ENCODE data around the gene FIBCD1. TPM values are rescaled to one million over a fixed set of nuclear protein-coding genes. Genes with fewer than 3 reads are reported as not detected.

The FIBCD1 gene
- total RNA-seq = 1 to 10 TPM; 1.2 to 1.4 TPM
- polyA plus RNA-seq (ENCODE audit: insufficient read length in 2 of 2) = 1 to 10 TPM; 8.1 to 8.2 TPM
- long read RNA-seq, donor 1, partial matches to known transcripts = 0 of 2 reads
- long read RNA-seq, donor 1, other reads (novel, unspliced or antisense) = 0 of 2 reads
- long read RNA-seq, donor 2 = 0 reads
- long read RNA-seq, donor 3, partial matches to known transcripts = 0 of 1 reads
- long read RNA-seq, donor 3, other reads (novel, unspliced or antisense) = 0 of 1 reads
- long read RNA-seq, donor 4 = 0 reads

- WGBS (ENCODE audit: insufficient coverage) = under 1% methylated on average over 98 of the region's 98 CpGs
- peaks cover 56% of the 10 kb centered on the region for H3K27me3 ChIP-seq (ENCODE audit: control insufficient read depth, insufficient read depth, low read length)
- peaks cover 66% of the 10 kb centered on the region for H3K4me1 ChIP-seq (ENCODE audit: control insufficient read depth, insufficient read depth, low read length)
- H3K9me3 ChIP-seq (ENCODE audit: control insufficient read depth, insufficient read depth, low read length) = no peaks in the 10 kb centered on the region
- peak within 1 kb of the TSS; percentile 40 for H3K4me3 ChIP-seq (ENCODE audit: low read depth, low read length)
- no peak within 1 kb of the TSS for H3K27ac ChIP-seq (ENCODE audit: low read depth, low read length)
- H3K36me3 ChIP-seq (ENCODE audit: control insufficient read depth, insufficient read depth, low read length) = peaks cover 3% of the 10 kb centered on the region
- DNase-seq (ENCODE audit: low read depth in 4 of 6, low spot score in 6 of 6) = peak in 2 of 6 donors; percentile 59 to 73
Measured at GRCh38 chr9:130938652-130939404, at the start of gene FIBCD1. Gene FIBCD1, minus strand, starts transcription at chr9:130939247. Its CDS starts 640 bp downstream, at chr9:130938607.

- peaks cover 33% of the 10 kb centered on the region for H3K4me1 ChIP-seq (ENCODE audit: control insufficient read depth, insufficient read depth, low read length)
- no peak overlapping the region for H3K4me3 ChIP-seq (ENCODE audit: low read depth, low read length)
- DNase-seq (ENCODE audit: low read depth in 4 of 6, low spot score in 6 of 6) = no peak
- H3K27me3 ChIP-seq (ENCODE audit: control insufficient read depth, insufficient read depth, low read length) = peaks cover 3% of the 10 kb centered on the region
- 100% methylated on average over 1 of the region's 2 CpGs for WGBS (ENCODE audit: insufficient coverage)
- H3K27ac ChIP-seq (ENCODE audit: low read depth, low read length) = no peak overlapping the region
- H3K9me3 ChIP-seq (ENCODE audit: control insufficient read depth, insufficient read depth, low read length) = no peaks in the 10 kb centered on the region
- no peaks in the 10 kb centered on the region for H3K36me3 ChIP-seq (ENCODE audit: control insufficient read depth, insufficient read depth, low read length)
Measured at GRCh38 chr9:130988400-130988747, 49.3 kb upstream of the FIBCD1 start.

- peaks cover 3% of the 10 kb centered on the region for H3K27me3 ChIP-seq (ENCODE audit: control insufficient read depth, insufficient read depth, low read length)
- H3K36me3 ChIP-seq (ENCODE audit: control insufficient read depth, insufficient read depth, low read length) = no peaks in the 10 kb centered on the region
- no peak overlapping the region for H3K4me3 ChIP-seq (ENCODE audit: low read depth, low read length)
- no peak overlapping the region for H3K27ac ChIP-seq (ENCODE audit: low read depth, low read length)
- H3K4me1 ChIP-seq (ENCODE audit: control insufficient read depth, insufficient read depth, low read length) = peaks cover 33% of the 10 kb centered on the region
- 44% methylated on average over 10 of the region's 10 CpGs for WGBS (ENCODE audit: insufficient coverage)
- H3K9me3 ChIP-seq (ENCODE audit: control insufficient read depth, insufficient read depth, low read length) = no peaks in the 10 kb centered on the region
- DNase-seq (ENCODE audit: low read depth in 4 of 6, low spot score in 6 of 6) = no peak
Measured at GRCh38 chr9:130987738-130988399, 48.8 kb upstream of the FIBCD1 start.

- no peak overlapping the region for H3K4me3 ChIP-seq (ENCODE audit: low read depth, low read length)
- H3K27ac ChIP-seq (ENCODE audit: low read depth, low read length) = no peak overlapping the region
- no peak for DNase-seq (ENCODE audit: low read depth in 4 of 6, low spot score in 6 of 6)
- H3K36me3 ChIP-seq (ENCODE audit: control insufficient read depth, insufficient read depth, low read length) = no peaks in the 10 kb centered on the region
- no peaks in the 10 kb centered on the region for H3K9me3 ChIP-seq (ENCODE audit: control insufficient read depth, insufficient read depth, low read length)
- peaks cover 28% of the 10 kb centered on the region for H3K4me1 ChIP-seq (ENCODE audit: control insufficient read depth, insufficient read depth, low read length)
- 74% methylated on average over 3 of the region's 7 CpGs for WGBS (ENCODE audit: insufficient coverage)
- H3K27me3 ChIP-seq (ENCODE audit: control insufficient read depth, insufficient read depth, low read length) = peaks cover 3% of the 10 kb centered on the region
Measured at GRCh38 chr9:130987054-130987453, 48.0 kb upstream of the FIBCD1 start.

- peaks cover 3% of the 10 kb centered on the region for H3K27me3 ChIP-seq (ENCODE audit: control insufficient read depth, insufficient read depth, low read length)
- DNase-seq (ENCODE audit: low read depth in 4 of 6, low spot score in 6 of 6) = peak in 1 of 6 donors; percentile 69
- no peaks in the 10 kb centered on the region for H3K9me3 ChIP-seq (ENCODE audit: control insufficient read depth, insufficient read depth, low read length)
- no peaks in the 10 kb centered on the region for H3K36me3 ChIP-seq (ENCODE audit: control insufficient read depth, insufficient read depth, low read length)
- 56% methylated on average over 20 of the region's 24 CpGs for WGBS (ENCODE audit: insufficient coverage)
- peaks cover 27% of the 10 kb centered on the region for H3K4me1 ChIP-seq (ENCODE audit: control insufficient read depth, insufficient read depth, low read length)
- H3K4me3 ChIP-seq (ENCODE audit: low read depth, low read length) = no peak overlapping the region
- H3K27ac ChIP-seq (ENCODE audit: low read depth, low read length) = no peak overlapping the region
Measured at GRCh38 chr9:130986356-130986965, 47.4 kb upstream of the FIBCD1 start.

- 87% methylated on average over 2 of the region's 5 CpGs for WGBS (ENCODE audit: insufficient coverage)
- Histone ChIP-seq H3K27me3 (ENCODE audit: control insufficient read depth, insufficient read depth, low read length) (peaks cover 3% of the 10 kb centered on the region), H3K9me3 (ENCODE audit: control insufficient read depth, insufficient read depth, low read length) (no peaks in the 10 kb centered on the region), H3K36me3 (ENCODE audit: control insufficient read depth, insufficient read depth, low read length) (no peaks in the 10 kb centered on the region), H3K4me3 (ENCODE audit: low read depth, low read length) (no peak overlapping the region), H3K4me1 (ENCODE audit: control insufficient read depth, insufficient read depth, low read length) (peaks cover 24% of the 10 kb centered on the region), H3K27ac (ENCODE audit: low read depth, low read length) (no peak overlapping the region)
- no peak for DNase-seq (ENCODE audit: low read depth in 4 of 6, low spot score in 6 of 6)
Measured at GRCh38 chr9:130985606-130986162, 46.6 kb upstream of the FIBCD1 start.

- Histone ChIP-seq H3K4me3 (ENCODE audit: low read depth, low read length) (no peak overlapping the region), H3K27ac (ENCODE audit: low read depth, low read length) (no peak overlapping the region), H3K9me3 (ENCODE audit: control insufficient read depth, insufficient read depth, low read length) (no peaks in the 10 kb centered on the region), H3K36me3 (ENCODE audit: control insufficient read depth, insufficient read depth, low read length) (no peaks in the 10 kb centered on the region), H3K4me1 (ENCODE audit: control insufficient read depth, insufficient read depth, low read length) (peaks cover 24% of the 10 kb centered on the region), H3K27me3 (ENCODE audit: control insufficient read depth, insufficient read depth, low read length) (peaks cover 3% of the 10 kb centered on the region)
- DNase-seq (ENCODE audit: low read depth in 4 of 6, low spot score in 6 of 6) = no peak
- WGBS (ENCODE audit: insufficient coverage) = 83% methylated on average over 5 of the region's 6 CpGs
Measured at GRCh38 chr9:130985029-130985428, 46.0 kb upstream of the FIBCD1 start.

- Histone ChIP-seq H3K4me3 (ENCODE audit: low read depth, low read length) (no peak overlapping the region), H3K9me3 (ENCODE audit: control insufficient read depth, insufficient read depth, low read length) (no peaks in the 10 kb centered on the region), H3K4me1 (ENCODE audit: control insufficient read depth, insufficient read depth, low read length) (peaks cover 23% of the 10 kb centered on the region), H3K27ac (ENCODE audit: low read depth, low read length) (no peak overlapping the region), H3K27me3 (ENCODE audit: control insufficient read depth, insufficient read depth, low read length) (peaks cover 3% of the 10 kb centered on the region), H3K36me3 (ENCODE audit: control insufficient read depth, insufficient read depth, low read length) (no peaks in the 10 kb centered on the region)
- no peak for DNase-seq (ENCODE audit: low read depth in 4 of 6, low spot score in 6 of 6)
- 70% methylated on average over 8 of the region's 8 CpGs for WGBS (ENCODE audit: insufficient coverage)
Measured at GRCh38 chr9:130984521-130984920, 45.5 kb upstream of the FIBCD1 start.

GRCh38 chr9:130983970-130984369, 44.9 kb upstream of the FIBCD1 start:
- no peak for DNase-seq (ENCODE audit: low read depth in 4 of 6, low spot score in 6 of 6)
- WGBS (ENCODE audit: insufficient coverage) = 31% methylated on average over 8 of the region's 11 CpGs
- Histone ChIP-seq H3K9me3 (ENCODE audit: control insufficient read depth, insufficient read depth, low read length) (no peaks in the 10 kb centered on the region), H3K27me3 (ENCODE audit: control insufficient read depth, insufficient read depth, low read length) (peaks cover 3% of the 10 kb centered on the region), H3K36me3 (ENCODE audit: control insufficient read depth, insufficient read depth, low read length) (no peaks in the 10 kb centered on the region), H3K4me1 (ENCODE audit: control insufficient read depth, insufficient read depth, low read length) (peaks cover 18% of the 10 kb centered on the region), H3K27ac (ENCODE audit: low read depth, low read length) (no peak overlapping the region), H3K4me3 (ENCODE audit: low read depth, low read length) (no peak overlapping the region)

All from spinal cord (tissue), 10 donors.